Pancreas (tissue), 10 donors: ENCODE results near the gene GPA33. TPM values are rescaled to one million over a fixed set of nuclear protein-coding genes. Genes with fewer than 3 reads are reported as not detected.

Source experiments
- ATAC-seq, 4 donors: fragments of 200-7000 bp; cut with Tn5 transposase; one replicate each; pipeline versions ENCODE4 v1.8.0 to v1.9.1; 2020; ENCODE audit warnings: mild to moderate bottlenecking in 4 of 4, moderate library complexity in 4 of 4
- DNase-seq, 6 donors: peaks; one replicate each; pipeline ENCODE4 v3.0.0-alpha.2; 2020
- FAIRE-seq: peaks from 2 replicates; lab custom pipeline; 2012; peaks lifted over from hg19 to GRCh38; lab: Jason Lieb, UNC
- H3K27ac ChIP-seq, 4 donors: fragments of 200-600 bp; sonication (generic); 1 replicate in 3 of 4; 2 replicates in 1 of 4; pipeline versions ENCODE4 v1.5.0 to v1.8.0; 2020
- H3K27me3 ChIP-seq, 4 donors: fragments of 200-600 bp; one replicate each; pipeline ENCODE4 v1.8.0; 2021
- H3K36me3 ChIP-seq, 3 donors: fragments of 200-600 bp; sonication (generic) in 1 of 3; one replicate each; pipeline versions ENCODE4 v1.5.0 to v1.8.0; 2020 to 2021
- H3K4me1 ChIP-seq, 3 donors: fragments of 200-600 bp; one replicate each; pipeline ENCODE4 v1.8.0; 2021
- H3K4me3 ChIP-seq, 4 donors: fragments of 200-600 bp; sonication (generic) in 2 of 4; one replicate each; pipeline versions ENCODE4 v1.5.0 to v1.8.0; 2020 to 2021
- H3K9me3 ChIP-seq, 4 donors: fragments of 200-600 bp; one replicate each; pipeline ENCODE4 v1.8.0; 2021
- CTCF ChIP-seq, 4 donors: fragments of 200-600 bp; sonication (generic) in 3 of 4; IDR thresholded peaks; one replicate each; pipeline versions ENCODE4 v1.5.0 to v1.8.0; 2021; ENCODE audit warnings: antibody characterized with exemption in 4 of 4
- WGBS, 2 donors: extraction: QIAGEN DNeasy Blood & Tissue Kit; methylation state at CpG; one replicate each; pipeline ENCODE4 v1.1.7; 2013; 5-methylcytosine and 5-hydroxymethylcytosine counted together
- intact Hi-C, 3 donors: fragments of 100-400 bp; cut with DNase I; formaldehyde crosslinking; loops; one replicate each; pipeline versions ENCODE4 v1.11.1 to v1.14.2; 2022
- polyA plus RNA-seq, 2 donors: library from polyadenylated mRNA; stranded (reverse); fragments of 200-250 nt; gene quantifications; one replicate each; pipeline ENCODE4 v1.2.3, GENCODE V29; 2013
- total RNA-seq, 6 donors: library from RNA; stranded (reverse); fragmentation: NEBNext Ultra II Directional in 4 of 6; extraction: Animal tissue kit (Norgen Biotek cat#: 25700) in 4 of 6; gene quantifications; one replicate each; pipeline versions ENCODE4 v1.2.1 to v1.2.4, GENCODE V29; 2021 to 2023
- donor health status: healthy with polysubstance abuse.
- donor health status: DM: no; HTN: no; CAD: no; lungs with moderate emphysema.
- donor health status: DM: no; HTN: no; CAD: no.
- donor health status: control.
- donor health status: control.
- donor health status: Bipolar disorder and iron deficiency.
- donor health status: DM: yes; HTN: yes; CAD: no.
- donor health status: DM: no; HTN: no; CAD: no.
- donor health status: DM: no; HTN: no; CAD: no.
- donor health status: DM: yes; HTN: yes; CAD: no.

Gene GPA33
- total and polyA plus RNA-seq, 8 donors: 0.11 to 0.22 (median 0.16) TPM; not detected in 5

- no peaks in the 10 kb centered on the region for H3K9me3 ChIP-seq
- no peaks in the 10 kb centered on the region for H3K27me3 ChIP-seq
- no peak for FAIRE-seq
- no peak for DNase-seq
- intact Hi-C loops: no loop called here
- H3K36me3 ChIP-seq: no peaks in the 10 kb centered on the region
- no peak for ATAC-seq
- whole genome bisulfite sequencing, 2 donors: 63 to 66% methylated on average over 4 of the region's 4 CpGs
- no peak overlapping the region for H3K4me3 ChIP-seq
- TF ChIP-seq CTCF (IDR thresholded peaks at IDR 0.05): no peak
- H3K4me1 ChIP-seq: no peaks in the 10 kb centered on the region
- H3K27ac ChIP-seq: no peak overlapping the region
These were observed 40.8 kb upstream of the GPA33 start for GRCh38 chr1:167130829-167131510.

GRCh38 chr1:167128261-167129227 is 38.4 kb upstream of the GPA33 start:
- ATAC-seq: no peak
- no peak overlapping the region for H3K4me3 ChIP-seq
- WGBS, 2 donors: 59 to 73% methylated on average over 17 of the region's 17 CpGs
- H3K9me3 ChIP-seq: no peaks in the 10 kb centered on the region
- intact Hi-C loops: no loop called here
- FAIRE-seq: no peak
- DNase-seq: no peak
- H3K27ac ChIP-seq: no peak overlapping the region
- H3K27me3 ChIP-seq: no peaks in the 10 kb centered on the region
- no peak for TF ChIP-seq CTCF (IDR thresholded peaks at IDR 0.05)
- no peaks in the 10 kb centered on the region for H3K4me1 ChIP-seq
- H3K36me3 ChIP-seq: no peaks in the 10 kb centered on the region

- no peak for FAIRE-seq
- H3K4me1 ChIP-seq: no peaks in the 10 kb centered on the region
- ATAC-seq: no peak
- H3K36me3 ChIP-seq: no peaks in the 10 kb centered on the region
- no peak for DNase-seq
- no peak overlapping the region for H3K27ac ChIP-seq
- H3K9me3 ChIP-seq: no peaks in the 10 kb centered on the region
- 58 to 63% methylated on average over 5 of the region's 5 CpGs for WGBS, 2 donors
- intact Hi-C loops: no loop called here
- H3K27me3 ChIP-seq: no peaks in the 10 kb centered on the region
- no peak overlapping the region for H3K4me3 ChIP-seq
- TF ChIP-seq CTCF (IDR thresholded peaks at IDR 0.05): no peak
These were observed 37.5 kb upstream of the GPA33 start for GRCh38 chr1:167127661-167128060.

- no peak overlapping the region for H3K27ac ChIP-seq
- intact Hi-C loops: no loop called here
- H3K36me3 ChIP-seq: no peaks in the 10 kb centered on the region
- no peaks in the 10 kb centered on the region for H3K27me3 ChIP-seq
- 74 to 88% methylated on average over 5 of the region's 5 CpGs for WGBS, 2 donors
- H3K4me3 ChIP-seq: no peak overlapping the region
- FAIRE-seq (no peak), DNase-seq (no peak), ATAC-seq (no peak)
- TF ChIP-seq CTCF (IDR thresholded peaks at IDR 0.05): no peak
- H3K4me1 ChIP-seq: no peaks in the 10 kb centered on the region
- no peaks in the 10 kb centered on the region for H3K9me3 ChIP-seq
These were observed 37.1 kb upstream of the GPA33 start for GRCh38 chr1:167127236-167127635.
